GM12864 (cell line): Measurements from ENCODE around the gene CNST.

Source experiments
- DNase-seq: peaks from one replicate; pipeline ENCODE4 v3.0.0-alpha.2; 2011; ENCODE audit warnings: low read depth
- H3K4me3 ChIP-seq: 2 replicates; pipeline ENCODE4 v1.5.1; 2011; ENCODE audit warnings: mild to moderate bottlenecking, low read depth, low read length, control low read depth
- TF ChIP-seq, protein P1 (sequence below): IDR thresholded peaks from 2 replicates; pipeline ENCODE4 v1.5.1; 2011; ENCODE audit warnings: low read depth, mild to moderate bottlenecking, moderate library complexity, low read length, control low read depth, inconsistent platforms; ENCODE audit errors: missing control alignments

Gene CNST

DNA sequence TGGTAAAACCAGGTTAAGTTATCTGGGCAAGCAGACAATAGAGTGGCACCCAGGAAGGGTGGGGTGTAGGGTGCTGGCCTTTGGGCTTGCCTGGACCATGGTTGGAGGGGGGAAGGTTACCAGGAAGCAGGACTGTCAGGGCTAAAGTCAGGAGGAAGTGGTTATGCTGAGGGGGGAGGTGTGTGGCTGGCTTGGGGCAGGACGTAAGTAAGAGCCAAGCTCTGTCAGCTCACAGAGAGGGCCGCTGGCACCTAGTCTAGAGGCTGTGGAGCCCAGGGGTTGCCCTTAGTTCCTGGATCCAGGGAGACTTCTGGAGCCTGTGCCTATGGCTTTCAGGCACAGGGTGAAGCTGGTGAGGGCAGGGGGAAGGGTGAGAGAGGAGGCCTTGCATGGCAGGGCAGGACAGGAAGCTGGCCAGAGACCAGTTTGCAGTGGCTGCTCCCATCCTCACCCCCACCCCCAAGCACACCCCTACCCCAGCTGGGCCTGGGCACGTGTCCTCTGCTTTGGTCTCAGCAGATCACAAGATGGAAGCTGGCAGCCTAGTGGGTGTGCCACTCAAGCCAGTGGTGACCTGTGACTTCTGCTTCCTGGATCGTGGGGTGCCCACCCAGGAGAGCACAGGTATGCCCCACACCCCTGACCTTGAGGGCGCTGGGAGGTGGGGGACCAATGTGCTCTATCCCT, 38.7 kb upstream of the CNST start:
- no peak for DNase-seq
- no peak overlapping the region for H3K4me3 ChIP-seq
- TF ChIP-seq, protein P1, sequence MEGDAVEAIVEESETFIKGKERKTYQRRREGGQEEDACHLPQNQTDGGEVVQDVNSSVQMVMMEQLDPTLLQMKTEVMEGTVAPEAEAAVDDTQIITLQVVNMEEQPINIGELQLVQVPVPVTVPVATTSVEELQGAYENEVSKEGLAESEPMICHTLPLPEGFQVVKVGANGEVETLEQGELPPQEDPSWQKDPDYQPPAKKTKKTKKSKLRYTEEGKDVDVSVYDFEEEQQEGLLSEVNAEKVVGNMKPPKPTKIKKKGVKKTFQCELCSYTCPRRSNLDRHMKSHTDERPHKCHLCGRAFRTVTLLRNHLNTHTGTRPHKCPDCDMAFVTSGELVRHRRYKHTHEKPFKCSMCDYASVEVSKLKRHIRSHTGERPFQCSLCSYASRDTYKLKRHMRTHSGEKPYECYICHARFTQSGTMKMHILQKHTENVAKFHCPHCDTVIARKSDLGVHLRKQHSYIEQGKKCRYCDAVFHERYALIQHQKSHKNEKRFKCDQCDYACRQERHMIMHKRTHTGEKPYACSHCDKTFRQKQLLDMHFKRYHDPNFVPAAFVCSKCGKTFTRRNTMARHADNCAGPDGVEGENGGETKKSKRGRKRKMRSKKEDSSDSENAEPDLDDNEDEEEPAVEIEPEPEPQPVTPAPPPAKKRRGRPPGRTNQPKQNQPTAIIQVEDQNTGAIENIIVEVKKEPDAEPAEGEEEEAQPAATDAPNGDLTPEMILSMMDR: no peak

DNA sequence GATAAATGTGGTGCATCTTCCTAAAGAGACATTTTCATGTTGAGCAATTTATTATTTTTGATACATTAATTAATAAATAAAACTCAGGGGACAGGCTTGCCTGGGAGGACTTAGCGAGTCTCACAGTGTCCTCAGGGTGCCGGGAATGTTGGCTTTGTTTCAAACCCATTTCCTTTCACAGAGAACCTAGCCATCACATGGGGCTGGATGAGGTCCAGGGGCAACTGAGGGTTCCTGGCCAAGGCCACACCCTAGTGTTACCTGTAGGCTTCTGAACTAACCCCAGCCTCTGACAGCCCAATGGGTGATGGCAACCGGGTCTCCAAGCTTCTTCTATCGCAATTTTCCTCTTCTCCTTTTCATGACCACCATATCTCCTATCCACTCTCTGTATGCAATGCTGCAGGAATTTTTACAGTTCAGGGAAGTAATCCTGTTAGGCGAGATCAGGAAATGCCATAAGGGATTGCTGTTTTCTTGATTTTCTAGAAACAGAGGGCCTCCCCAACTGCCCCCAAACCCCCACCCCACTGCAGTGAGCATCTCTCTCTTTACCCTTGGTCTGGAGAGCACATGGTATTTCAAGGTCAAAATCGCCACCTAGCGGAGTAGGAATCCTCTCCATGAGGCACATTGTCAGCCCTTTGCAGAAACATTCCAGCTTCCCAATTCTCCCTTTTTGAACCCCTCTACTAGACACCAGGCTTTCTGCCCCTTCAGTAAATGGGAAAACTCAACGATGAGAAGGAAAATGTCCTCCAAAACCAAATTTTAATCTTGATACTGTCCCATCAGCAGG, 37.1 kb upstream of the CNST start:
- TF ChIP-seq, protein P1: no peak
- H3K4me3 ChIP-seq: no peak overlapping the region
- DNase-seq: no peak

DNA sequence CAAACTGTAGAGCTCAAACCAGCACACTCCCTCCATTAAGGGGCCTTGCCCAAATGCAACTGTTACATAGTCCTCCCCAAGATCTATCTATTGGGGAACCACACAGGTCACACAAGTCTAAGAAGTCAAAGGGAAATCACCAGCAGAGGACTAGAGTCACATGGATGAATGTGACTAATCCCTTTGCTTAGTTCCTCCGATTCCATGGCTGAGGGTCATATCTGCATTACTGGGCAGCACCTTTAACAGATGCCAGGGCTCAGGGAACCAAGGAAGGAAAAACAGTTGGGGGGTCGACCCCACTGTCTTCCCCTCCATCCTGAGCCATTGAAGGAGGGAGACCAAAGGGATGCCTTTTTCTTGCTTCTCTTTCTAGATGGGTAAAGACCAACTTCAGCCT, 35.8 kb upstream of the CNST start:
- TF ChIP-seq, protein P1: no peak
- DNase-seq: no peak
- H3K4me3 ChIP-seq: no peak overlapping the region

DNA sequence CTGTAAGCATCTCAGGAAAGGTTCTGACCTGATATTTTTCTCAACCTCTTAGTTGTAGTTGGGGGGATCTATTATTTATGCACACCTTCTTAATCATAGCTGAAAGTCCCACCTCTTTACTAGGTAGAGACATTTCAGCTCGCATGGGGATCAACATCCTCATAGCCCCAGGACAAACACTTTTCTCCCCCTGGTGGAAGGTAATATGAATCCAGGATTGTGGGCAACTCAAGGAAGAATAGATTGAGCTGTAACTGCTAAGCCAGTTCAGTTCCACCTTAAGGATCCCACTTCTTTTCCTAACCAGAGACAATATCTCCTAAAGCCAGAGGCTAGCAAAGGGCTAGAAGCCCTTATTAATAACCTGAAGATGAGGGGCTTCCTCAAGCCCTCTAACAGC, 33.7 kb upstream of the CNST start:
- H3K4me3 ChIP-seq: no peak overlapping the region
- TF ChIP-seq, protein P1: no peak
- DNase-seq: no peak

DNA sequence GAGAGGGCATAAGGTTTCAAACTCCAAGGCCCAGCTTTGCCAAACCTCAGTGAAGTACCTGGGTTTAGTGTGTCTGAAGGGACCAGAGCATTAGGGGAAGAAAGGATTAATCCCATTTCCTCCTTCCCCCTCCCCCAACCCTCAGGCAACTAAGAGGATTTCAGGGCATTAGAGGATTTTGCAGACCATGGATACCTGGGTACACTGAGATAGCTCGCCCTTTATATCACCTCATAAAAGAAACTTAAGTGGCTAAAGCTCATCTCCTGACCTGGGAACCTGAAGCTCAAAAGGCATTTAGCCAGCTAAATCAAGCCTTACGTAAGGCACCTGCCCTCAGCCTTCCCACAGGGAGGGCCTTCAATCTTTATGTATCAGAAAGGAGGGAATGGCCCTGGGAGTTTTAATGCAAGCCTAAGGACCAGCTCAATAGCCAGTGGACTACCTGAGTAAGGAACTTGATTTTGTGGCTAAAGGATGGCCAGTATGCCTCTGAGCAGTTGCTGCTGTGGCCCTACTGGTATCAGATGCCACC, 32.8 kb upstream of the CNST start:
- no peak for DNase-seq
- H3K4me3 ChIP-seq: no peak overlapping the region
- TF ChIP-seq, protein P1: no peak

DNA sequence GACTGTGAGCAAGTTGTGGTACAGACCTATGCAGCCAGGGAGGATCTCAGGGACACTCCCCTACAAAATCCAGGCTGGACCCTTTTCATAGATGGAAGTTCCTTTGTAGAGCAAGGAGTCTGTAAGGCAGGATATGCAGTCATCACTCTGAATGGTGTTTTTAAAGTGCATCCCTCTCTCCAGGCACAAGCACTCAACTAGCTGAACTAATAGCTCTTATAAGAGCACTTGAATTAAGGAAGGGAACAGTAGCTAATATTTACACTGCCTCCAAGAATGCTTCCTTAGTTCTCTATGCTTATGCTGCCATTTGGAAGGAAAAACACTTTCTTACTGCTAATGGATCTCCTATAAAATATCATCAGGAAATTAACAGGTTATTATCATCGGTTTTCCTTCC, 32.1 kb upstream of the CNST start:
- H3K4me3 ChIP-seq: no peak overlapping the region
- DNase-seq: no peak
- TF ChIP-seq, protein P1: no peak
